Esophagus (tissue), 2 donors: ENCODE measurements around the gene CASQ1. TPM values are rescaled to one million over a fixed set of nuclear protein-coding genes. Genes with fewer than 3 reads are reported as not detected.

Experiments
- H3K27ac ChIP-seq, 2 donors: one replicate each; pipeline ENCODE4 v1.5.1; 2013; ENCODE audit warnings: low read depth in 2 of 2, mild to moderate bottlenecking in 2 of 2, inconsistent platforms in 1 of 2, low read length in 1 of 2, moderate library complexity in 1 of 2
- H3K27me3 ChIP-seq, 2 donors: one replicate each; pipeline ENCODE4 v1.6.1; 2013; ENCODE audit warnings: low read length in 2 of 2, control low read depth in 1 of 2, mild to moderate bottlenecking in 1 of 2; ENCODE audit not compliant: insufficient read depth in 2 of 2, control insufficient read depth in 1 of 2
- H3K36me3 ChIP-seq, 2 donors: one replicate each; pipeline ENCODE4 v1.6.1; 2013; ENCODE audit warnings: low read length in 1 of 2; ENCODE audit not compliant: control insufficient read depth in 2 of 2, insufficient read depth in 2 of 2
- H3K4me1 ChIP-seq, 2 donors: one replicate each; pipeline ENCODE4 v1.6.1; 2013; ENCODE audit warnings: low read length in 1 of 2; ENCODE audit not compliant: control insufficient read depth in 2 of 2, insufficient read depth in 2 of 2
- H3K4me3 ChIP-seq, 2 donors: one replicate each; pipeline ENCODE4 v1.5.1; 2013; ENCODE audit warnings: low read length in 2 of 2, mild to moderate bottlenecking in 2 of 2, low read depth in 1 of 2, moderate library complexity in 1 of 2
- H3K9me3 ChIP-seq, 2 donors: one replicate each; pipeline ENCODE4 v1.6.1; 2013; ENCODE audit warnings: mild to moderate bottlenecking in 2 of 2, low read depth in 1 of 2, low read length in 1 of 2, moderate library complexity in 1 of 2; ENCODE audit not compliant: control insufficient read depth in 2 of 2, insufficient read depth in 1 of 2
- WGBS, 2 donors: extraction: QIAGEN DNeasy Blood & Tissue Kit; methylation state at CpG; one replicate each; pipeline ENCODE4 v1.1.7; 2013; 5-methylcytosine and 5-hydroxymethylcytosine counted together
- polyA plus RNA-seq, 2 donors: library from polyadenylated mRNA; stranded (reverse); fragments of 200-250 nt; gene quantifications; one replicate each; pipeline ENCODE4 v1.2.3, GENCODE V29; 2013
- donor health status: healthy with polysubstance abuse.
- donor health status: Bipolar disorder and iron deficiency.

CASQ1 gene
- under 1 TPM; 0.14 to 0.35 TPM for polyA plus RNA-seq

GRCh38 chr1:160189649-160190625 is at the start of gene CASQ1:
Gene CASQ1 (plus strand): TSS chr1:160190575. CDS start chr1:160190752, 177 bp downstream.
- WGBS, 2 donors: 59 to 68% methylated on average over 15 of the region's 15 CpGs
- H3K36me3 ChIP-seq: no peaks in the 10 kb centered on the region
- no peak within 1 kb of the TSS for H3K27ac ChIP-seq
- peaks cover 0 to 4% of the 10 kb centered on the region in 2 donors for H3K4me1 ChIP-seq
- no peaks in the 10 kb centered on the region for H3K9me3 ChIP-seq
- H3K27me3 ChIP-seq: no peaks in the 10 kb centered on the region
- H3K4me3 ChIP-seq: no peak within 1 kb of the TSS

DNA sequence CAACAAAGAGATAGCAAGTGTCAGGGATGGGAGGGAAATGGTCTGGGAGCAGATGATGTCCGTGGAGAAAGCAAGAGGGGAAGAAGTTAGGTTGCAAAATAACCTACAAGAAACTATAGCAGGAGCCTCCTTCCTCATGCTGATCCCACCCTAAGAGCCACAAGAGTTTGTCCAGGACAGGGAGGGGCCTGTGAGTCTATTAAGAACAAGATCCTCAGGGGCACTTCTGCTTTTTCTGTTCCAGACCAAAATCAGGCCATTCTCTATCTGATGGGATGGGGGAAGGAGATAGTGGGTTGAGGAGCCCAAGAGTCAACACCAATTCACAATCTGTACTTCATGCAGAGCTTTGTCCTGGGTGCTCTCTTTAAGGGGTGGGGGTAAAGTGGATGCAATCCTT is 46.7 kb upstream of the CASQ1 start:
- Histone ChIP-seq H3K36me3 (no peaks in the 10 kb centered on the region), H3K27ac (no peak overlapping the region), H3K27me3 (no peaks in the 10 kb centered on the region), H3K4me1 (no peaks in the 10 kb centered on the region), H3K4me3 (no peak overlapping the region), H3K9me3 (no peaks in the 10 kb centered on the region)
- WGBS, 2 donors: 42% methylated on average over 1 of the region's 1 CpG

GRCh38 chr1:160144921-160145320 is 45.5 kb upstream of the CASQ1 start:
- no peaks in the 10 kb centered on the region for H3K4me1 ChIP-seq
- no peaks in the 10 kb centered on the region for H3K9me3 ChIP-seq
- no peak overlapping the region for H3K27ac ChIP-seq
- no peaks in the 10 kb centered on the region for H3K36me3 ChIP-seq
- no peak overlapping the region for H3K4me3 ChIP-seq
- WGBS, 2 donors: 63 to 67% methylated on average over 4 of the region's 4 CpGs
- H3K27me3 ChIP-seq: no peaks in the 10 kb centered on the region

DNA sequence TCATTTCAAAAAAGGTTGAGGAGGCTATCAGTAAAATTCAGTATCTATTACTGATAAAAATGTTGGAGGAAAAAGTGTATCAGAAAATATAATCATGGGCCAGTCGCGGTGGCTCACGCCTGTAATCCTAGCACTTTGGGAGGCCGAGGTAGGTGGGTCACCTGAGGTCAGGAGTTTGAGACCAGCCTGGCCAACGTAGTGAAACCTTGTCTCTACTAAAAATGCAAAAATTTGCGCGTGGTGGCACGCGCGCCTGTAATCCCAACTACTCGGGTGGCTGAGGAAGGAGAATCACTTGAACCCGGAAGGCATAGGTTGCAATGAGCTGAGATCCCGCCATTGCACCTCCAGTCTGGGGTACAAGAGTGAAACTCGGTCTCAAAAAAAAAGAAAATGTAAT is 44.3 kb upstream of the CASQ1 start:
- Histone ChIP-seq H3K36me3 (no peaks in the 10 kb centered on the region), H3K27me3 (no peaks in the 10 kb centered on the region), H3K9me3 (no peaks in the 10 kb centered on the region), H3K27ac (no peak overlapping the region), H3K4me3 (no peak overlapping the region), H3K4me1 (no peaks in the 10 kb centered on the region)
- 92 to 93% methylated on average over 14 of the region's 14 CpGs for WGBS, 2 donors

DNA sequence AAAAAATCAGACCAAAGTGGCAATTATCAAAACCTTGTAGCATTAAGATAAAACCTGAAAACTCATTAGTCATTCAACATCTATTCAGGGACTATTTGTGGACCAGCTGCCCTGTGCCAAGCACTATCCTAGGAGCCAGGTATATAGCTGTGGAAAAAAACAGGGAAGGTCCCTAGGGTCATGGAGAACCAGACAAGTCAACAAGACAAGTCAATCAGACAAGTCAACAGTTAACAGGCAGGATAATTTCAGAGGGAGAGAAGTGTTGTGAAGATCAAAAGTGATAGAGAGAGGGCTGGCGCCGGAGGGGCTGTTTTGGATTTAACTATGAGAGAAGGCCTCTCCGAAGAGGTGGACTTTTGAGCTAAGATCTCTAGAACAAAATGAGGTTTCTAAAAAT is 42.3 kb upstream of the CASQ1 start:
- Histone ChIP-seq H3K4me1 (no peaks in the 10 kb centered on the region), H3K27ac (no peak overlapping the region)
- 89 to 97% methylated on average over 3 of the region's 3 CpGs for WGBS, 2 donors

GRCh38 chr1:160149233-160149632 is 41.1 kb upstream of the CASQ1 start:
- no peaks in the 10 kb centered on the region for H3K27me3 ChIP-seq
- H3K9me3 ChIP-seq: no peaks in the 10 kb centered on the region

More for the DNA sequence above, 42.3 kb upstream of the CASQ1 start:
- H3K9me3 ChIP-seq: no peaks in the 10 kb centered on the region
- H3K36me3 ChIP-seq: no peaks in the 10 kb centered on the region
- H3K4me3 ChIP-seq: no peak overlapping the region
- no peaks in the 10 kb centered on the region for H3K27me3 ChIP-seq

GRCh38 chr1:160149716-160150115 is 40.7 kb upstream of the CASQ1 start:
- no peaks in the 10 kb centered on the region for H3K27me3 ChIP-seq
- H3K27ac ChIP-seq: no peak overlapping the region
- WGBS, 2 donors: 78 to 82% methylated on average over 2 of the region's 2 CpGs

More at GRCh38 chr1:160149233-160149632, 41.1 kb upstream of the CASQ1 start:
- H3K36me3 ChIP-seq: no peaks in the 10 kb centered on the region
- H3K4me1 ChIP-seq: no peaks in the 10 kb centered on the region
- no peak overlapping the region for H3K4me3 ChIP-seq
- no peak overlapping the region for H3K27ac ChIP-seq

GRCh38 chr1:160151303-160151702 is 39.1 kb upstream of the CASQ1 start, which contains the start of gene ATP1A4:
Gene ATP1A4 (plus strand): TSS chr1:160151603. CDS start chr1:160152041, 438 bp downstream.
- H3K4me1 ChIP-seq: no peaks in the 10 kb centered on the region
- H3K4me3 ChIP-seq: no peak within 1 kb of the TSS
- 89 to 96% methylated on average over 6 of the region's 6 CpGs for WGBS, 2 donors
- H3K9me3 ChIP-seq: no peaks in the 10 kb centered on the region
- no peak within 1 kb of the TSS for H3K27ac ChIP-seq
- H3K36me3 ChIP-seq: no peaks in the 10 kb centered on the region
- H3K27me3 ChIP-seq: no peaks in the 10 kb centered on the region

More at GRCh38 chr1:160149716-160150115, 40.7 kb upstream of the CASQ1 start:
- no peaks in the 10 kb centered on the region for H3K9me3 ChIP-seq
- H3K36me3 ChIP-seq: no peaks in the 10 kb centered on the region
- no peak overlapping the region for H3K4me3 ChIP-seq
- H3K4me1 ChIP-seq: no peaks in the 10 kb centered on the region

DNA sequence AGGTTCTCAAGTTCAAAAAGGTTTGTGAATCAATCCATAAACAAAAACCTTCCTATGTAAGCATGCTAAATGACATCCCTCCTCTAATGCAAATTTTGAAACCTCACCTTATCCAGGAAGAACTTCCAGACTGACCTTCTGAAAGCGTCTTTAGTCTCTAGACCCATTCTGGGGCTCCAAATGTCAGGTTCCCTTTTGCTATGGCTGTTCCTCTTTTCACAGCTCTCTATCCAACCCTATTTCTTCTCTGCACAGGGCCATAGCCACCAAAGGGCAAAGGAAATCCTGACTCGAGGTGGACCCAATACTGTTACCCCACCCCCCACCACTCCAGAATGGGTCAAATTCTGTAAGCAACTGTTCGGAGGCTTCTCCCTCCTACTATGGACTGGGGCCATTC is 35.6 kb upstream of the CASQ1 start:
- H3K27me3 ChIP-seq: no peaks in the 10 kb centered on the region
- H3K4me1 ChIP-seq: no peaks in the 10 kb centered on the region
- H3K4me3 ChIP-seq: no peak overlapping the region
- no peaks in the 10 kb centered on the region for H3K36me3 ChIP-seq
- H3K27ac ChIP-seq: no peak overlapping the region
- 85 to 88% methylated on average over 3 of the region's 3 CpGs for WGBS, 2 donors
- no peaks in the 10 kb centered on the region for H3K9me3 ChIP-seq

GRCh38 chr1:160156361-160156760 is 34.0 kb upstream of the CASQ1 start:
- H3K9me3 ChIP-seq: no peaks in the 10 kb centered on the region
- no peaks in the 10 kb centered on the region for H3K27me3 ChIP-seq
- H3K27ac ChIP-seq: no peak overlapping the region
- H3K36me3 ChIP-seq: no peaks in the 10 kb centered on the region
- no peaks in the 10 kb centered on the region for H3K4me1 ChIP-seq
- no peak overlapping the region for H3K4me3 ChIP-seq
- WGBS, 2 donors: 77 to 85% methylated on average over 5 of the region's 5 CpGs
